ENCODE results near the gene ATP2B3. TPM values are rescaled to one million over a fixed set of nuclear protein-coding genes. Genes with fewer than 3 reads are reported as not detected.

Gene ATP2B3
- total and polyA plus RNA-seq, 2 donors (not counting 3 experiments of a cell fraction or from before 2014, with no cell fraction given): 0.01 to 0.07 TPM

GRCh38 chrX:153612413-153612812 lies 95.0 kb downstream of the ATP2B3 start:
- Histone ChIP-seq H3K9ac (replicated peaks; ENCODE audit: extremely low read depth, insufficient read depth, low read length) (no peak overlapping the region), H2AFZ (ENCODE audit: low read depth, low read length) (no peak overlapping the region), H4K20me1 (replicated peaks; ENCODE audit: control insufficient read depth, extremely low read depth, insufficient read depth, low read length) (no peaks in the 10 kb centered on the region), H3K4me2 (ENCODE audit: insufficient read depth, low read length) (no peak overlapping the region), H3K4me1 (ENCODE audit: control insufficient read depth, extremely low read depth, insufficient read depth, low read length) (no peaks in the 10 kb centered on the region), H3K9me3 (replicated peaks; ENCODE audit: control insufficient read depth, insufficient read depth, low read length) (no peaks in the 10 kb centered on the region), H3K27ac (ENCODE audit: insufficient read depth, low read depth, low read length) (no peak overlapping the region), H3K4me3 (replicated peaks in 1 of 3; ENCODE audit: insufficient read depth in 1 of 3, low read depth in 1 of 3, low read length in 3 of 3) (no peak overlapping the region), H3K36me3 (ENCODE audit: control insufficient read depth in 2 of 2, extremely low read depth in 1 of 2, insufficient read depth in 2 of 2, low read length in 2 of 2) (no peaks in the 10 kb centered on the region), H3K79me2 (ENCODE audit: control insufficient read depth, insufficient read depth, low read length) (no peaks in the 10 kb centered on the region), H3K27me3 (ENCODE audit: control insufficient read depth in 2 of 2, insufficient read depth in 2 of 2, low read length in 2 of 2) (peaks cover 4 to 5% of the 10 kb centered on the region in 2 experiments), H3K9me1 (replicated peaks; ENCODE audit: control insufficient read depth, extremely low read depth, insufficient read depth, low read length) (no peaks in the 10 kb centered on the region)
- TF ChIP-seq JUN (IDR thresholded peaks at IDR 0.05; ENCODE audit: borderline replicate concordance, insufficient read depth, insufficient read length, low read depth): no peak
- no peak for TF ChIP-seq MYC (IDR thresholded peaks at IDR 0.05; ENCODE audit: low read depth, low read length)
- TF ChIP-seq GATA2 (IDR thresholded peaks at IDR 0.05; ENCODE audit: insufficient read depth, insufficient read length, low read depth, low read length): no peak
- no peak for TF ChIP-seq POLR2A (IDR thresholded peaks at IDR 0.05; ENCODE audit: low read depth, low read length)
- TF ChIP-seq CTCF (IDR thresholded peaks at IDR 0.05; ENCODE audit: extremely low read depth in 1 of 2, insufficient read depth in 1 of 2, low read depth in 1 of 2, low read length in 2 of 2): no peak
- TF ChIP-seq MAX (IDR thresholded peaks at IDR 0.05; ENCODE audit: insufficient read depth, insufficient read length): no peak
- TF ChIP-seq FOS (IDR thresholded peaks at IDR 0.05; ENCODE audit: borderline replicate concordance, insufficient read depth, low read length): no peak
- TF ChIP-seq EZH2 (IDR thresholded peaks at IDR 0.05; ENCODE audit: borderline replicate concordance, low read depth, low read length, severe bottlenecking): no peak
- TF ChIP-seq POLR2AphosphoS5 (IDR thresholded peaks at IDR 0.05; ENCODE audit: insufficient read depth, low read depth, low read length): no peak
- intact Hi-C loops (cut with micrococcal nuclease) (no loop called here), dilution Hi-C loops (cut with MboI; ENCODE audit: extremely low pct_ligation_motif_present, low sequenced_read_pairs) (no loop called here)
- no TSS peak for BruUV-seq (replicated peaks)
- FAIRE-seq: no peak
- DNase-seq (ENCODE audit: low read depth, low spot score): no peak
- ChIA-PET CTCF (interaction anchor here (0.7 to 1.2 kb wide), 2 partner anchors 20 to 27 kb away, joined by 3 to 4 read pairs; no protein-coding TSS in a partner anchor), POLR2A (no interaction called here)
